ENCODE data around the gene IGSF22.
A peak's percentile ranks its signal among the peaks of the same experiment; 100 is the strongest.

The IGSF22 gene

GRCh38 chr11:18729426-18729825 is 3.4 kb upstream of the IGSF22 start:
- H3K27me3 ChIP-seq (ENCODE audit: control insufficient read depth in 3 of 3, insufficient read depth in 3 of 3, low read depth in 1 of 3, low read length in 3 of 3) = peaks cover 0 to 10% (median 0%) of the 10 kb centered on the region in 3 experiments
- no CpG with 5 or more reads among the region's 16 CpGs for WGBS, 2 donors (ENCODE audit: extremely low coverage in 2 of 2, insufficient read length in 2 of 2, insufficient replicate concordance in 1 of 2)
- H3K27ac ChIP-seq (replicated peaks; ENCODE audit: low read length) = no peak overlapping the region
- no peak overlapping the region for H2AK5ac ChIP-seq (ENCODE audit: low read depth, low read length)
- no peak overlapping the region for H2BK5ac ChIP-seq (ENCODE audit: low read length)
- no peak overlapping the region for H3K4me2 ChIP-seq (ENCODE audit: insufficient read depth, low read length, poor library complexity, severe bottlenecking)
- peak overlapping the region; percentile 53 for H3K4ac ChIP-seq (ENCODE audit: low read length)
- H2BK15ac ChIP-seq (ENCODE audit: low read length) = no peak overlapping the region
- no peak overlapping the region for H4K91ac ChIP-seq (ENCODE audit: low read depth, low read length, poor library complexity)
- DNase-seq (ENCODE audit: low spot score) = no peak
- peaks cover 0 to 8% of the 10 kb centered on the region in 2 donors for H3K4me1 ChIP-seq (ENCODE audit: control insufficient read depth in 2 of 2, insufficient read depth in 1 of 2, low read depth in 1 of 2, low read length in 2 of 2)
- H3K9ac ChIP-seq (ENCODE audit: low read depth, low read length, poor library complexity) = peak overlapping the region; percentile 9
- no peak overlapping the region for H3K14ac ChIP-seq (ENCODE audit: low read length)
- H3K36me3 ChIP-seq (replicated peaks in 1 of 2; ENCODE audit: control insufficient read depth in 2 of 2, insufficient read depth in 2 of 2, low read length in 2 of 2) = peaks cover 0 to 2% of the 10 kb centered on the region in 2 donors
- H2BK12ac ChIP-seq (ENCODE audit: low read length) = no peak overlapping the region
- H2AFZ ChIP-seq (ENCODE audit: low read length) = no peak overlapping the region
- H3K23ac ChIP-seq (ENCODE audit: low read depth, low read length, poor library complexity) = no peak overlapping the region
- no peak overlapping the region for H2BK120ac ChIP-seq (ENCODE audit: low read depth, low read length)
- no peak overlapping the region for H3K18ac ChIP-seq (ENCODE audit: low read length)
- no peaks in the 10 kb centered on the region for H3K79me1 ChIP-seq (ENCODE audit: low read depth, low read length)
- H4K8ac ChIP-seq (ENCODE audit: low read depth, low read length) = no peak overlapping the region
- no peaks in the 10 kb centered on the region for H3K9me3 ChIP-seq (replicated peaks in 1 of 2; ENCODE audit: control insufficient read depth in 2 of 2, insufficient read depth in 1 of 2, low read depth in 1 of 2, low read length in 2 of 2)
- H3K4me3 ChIP-seq (ENCODE audit: low read length in 2 of 2) = no peak overlapping the region

- no CpG with 5 or more reads among the region's 13 CpGs for WGBS, 2 donors (ENCODE audit: extremely low coverage in 2 of 2, insufficient read length in 2 of 2, insufficient replicate concordance in 1 of 2)
Measured at GRCh38 chr11:18728658-18729057, 2.7 kb upstream of the IGSF22 start.

GRCh38 chr11:18727479-18728236 is 1.7 kb upstream of the IGSF22 start:
- no CpG with 5 or more reads among the region's 10 CpGs for WGBS, 2 donors (ENCODE audit: extremely low coverage in 2 of 2, insufficient read length in 2 of 2, insufficient replicate concordance in 1 of 2)
- H2BK5ac ChIP-seq (ENCODE audit: low read length) = no peak overlapping the region
- peak overlapping the region; percentile 19 for H2AFZ ChIP-seq (ENCODE audit: low read length)
- H2BK12ac ChIP-seq (ENCODE audit: low read length) = no peak overlapping the region
- no peak overlapping the region for H3K27ac ChIP-seq (replicated peaks; ENCODE audit: low read length)
- H2AK5ac ChIP-seq (ENCODE audit: low read depth, low read length) = peak overlapping the region; percentile 33
- DNase-seq (ENCODE audit: low spot score) = peak; percentile 50
- no peak overlapping the region for H3K4me3 ChIP-seq (ENCODE audit: low read length in 2 of 2)
- peaks cover 0 to 11% of the 10 kb centered on the region in 2 donors for H3K4me1 ChIP-seq (ENCODE audit: control insufficient read depth in 2 of 2, insufficient read depth in 1 of 2, low read depth in 1 of 2, low read length in 2 of 2)
- H3K9me3 ChIP-seq (replicated peaks in 1 of 2; ENCODE audit: control insufficient read depth in 2 of 2, insufficient read depth in 1 of 2, low read depth in 1 of 2, low read length in 2 of 2) = no peaks in the 10 kb centered on the region
- no peak overlapping the region for H2BK15ac ChIP-seq (ENCODE audit: low read length)
- H3K14ac ChIP-seq (ENCODE audit: low read length) = no peak overlapping the region
- peaks cover 0 to 26% (median 0%) of the 10 kb centered on the region in 3 experiments for H3K27me3 ChIP-seq (ENCODE audit: control insufficient read depth in 3 of 3, insufficient read depth in 3 of 3, low read depth in 1 of 3, low read length in 3 of 3)
- no peak overlapping the region for H4K91ac ChIP-seq (ENCODE audit: low read depth, low read length, poor library complexity)
- no peak overlapping the region for H3K9ac ChIP-seq (ENCODE audit: low read depth, low read length, poor library complexity)
- no peak overlapping the region for H2BK120ac ChIP-seq (ENCODE audit: low read depth, low read length)
- no peak overlapping the region for H4K8ac ChIP-seq (ENCODE audit: low read depth, low read length)
- H3K18ac ChIP-seq (ENCODE audit: low read length) = no peak overlapping the region
- no peaks in the 10 kb centered on the region for H3K79me1 ChIP-seq (ENCODE audit: low read depth, low read length)
- no peak overlapping the region for H3K4me2 ChIP-seq (ENCODE audit: insufficient read depth, low read length, poor library complexity, severe bottlenecking)
- H3K23ac ChIP-seq (ENCODE audit: low read depth, low read length, poor library complexity) = no peak overlapping the region
- H3K4ac ChIP-seq (ENCODE audit: low read length) = no peak overlapping the region
- peaks cover 0 to 2% of the 10 kb centered on the region in 2 donors for H3K36me3 ChIP-seq (replicated peaks in 1 of 2; ENCODE audit: control insufficient read depth in 2 of 2, insufficient read depth in 2 of 2, low read length in 2 of 2)

More at GRCh38 chr11:18728658-18729057, 2.7 kb upstream of the IGSF22 start:
- Histone ChIP-seq H3K9ac (ENCODE audit: low read depth, low read length, poor library complexity) (peak overlapping the region; percentile 7), H3K27me3 (ENCODE audit: control insufficient read depth in 3 of 3, insufficient read depth in 3 of 3, low read depth in 1 of 3, low read length in 3 of 3) (peaks cover 0 to 17% (median 0%) of the 10 kb centered on the region in 3 experiments), H3K4ac (ENCODE audit: low read length) (no peak overlapping the region), H3K27ac (replicated peaks; ENCODE audit: low read length) (no peak overlapping the region), H2BK12ac (ENCODE audit: low read length) (no peak overlapping the region), H3K14ac (ENCODE audit: low read length) (no peak overlapping the region), H4K8ac (ENCODE audit: low read depth, low read length) (no peak overlapping the region), H3K18ac (ENCODE audit: low read length) (no peak overlapping the region), H3K79me1 (ENCODE audit: low read depth, low read length) (no peaks in the 10 kb centered on the region), H3K23ac (ENCODE audit: low read depth, low read length, poor library complexity) (no peak overlapping the region), H4K91ac (ENCODE audit: low read depth, low read length, poor library complexity) (no peak overlapping the region), H3K9me3 (replicated peaks in 1 of 2; ENCODE audit: control insufficient read depth in 2 of 2, insufficient read depth in 1 of 2, low read depth in 1 of 2, low read length in 2 of 2) (no peaks in the 10 kb centered on the region), H2BK120ac (ENCODE audit: low read depth, low read length) (no peak overlapping the region), H3K36me3 (replicated peaks in 1 of 2; ENCODE audit: control insufficient read depth in 2 of 2, insufficient read depth in 2 of 2, low read length in 2 of 2) (peaks cover 0 to 2% of the 10 kb centered on the region in 2 donors), H3K4me1 (ENCODE audit: control insufficient read depth in 2 of 2, insufficient read depth in 1 of 2, low read depth in 1 of 2, low read length in 2 of 2) (peaks cover 0 to 11% of the 10 kb centered on the region in 2 donors), H3K4me2 (ENCODE audit: insufficient read depth, low read length, poor library complexity, severe bottlenecking) (no peak overlapping the region), H3K4me3 (ENCODE audit: low read length in 2 of 2) (no peak overlapping the region), H2AFZ (ENCODE audit: low read length) (no peak overlapping the region), H2AK5ac (ENCODE audit: low read depth, low read length) (peak overlapping the region; percentile 60), H2BK15ac (ENCODE audit: low read length) (no peak overlapping the region), H2BK5ac (ENCODE audit: low read length) (no peak overlapping the region)
- no peak for DNase-seq (ENCODE audit: low spot score)

- Histone ChIP-seq H3K36me3 (replicated peaks in 1 of 2; ENCODE audit: control insufficient read depth in 2 of 2, insufficient read depth in 2 of 2, low read length in 2 of 2) (no peaks in the 10 kb centered on the region), H3K23ac (ENCODE audit: low read depth, low read length, poor library complexity) (no peak overlapping the region), H3K4me1 (ENCODE audit: control insufficient read depth in 2 of 2, insufficient read depth in 1 of 2, low read depth in 1 of 2, low read length in 2 of 2) (peaks cover 4 to 14% of the 10 kb centered on the region in 2 donors), H3K9me3 (replicated peaks in 1 of 2; ENCODE audit: control insufficient read depth in 2 of 2, insufficient read depth in 1 of 2, low read depth in 1 of 2, low read length in 2 of 2) (no peaks in the 10 kb centered on the region), H3K27ac (replicated peaks; ENCODE audit: low read length) (no peak overlapping the region), H3K79me1 (ENCODE audit: low read depth, low read length) (no peaks in the 10 kb centered on the region), H3K4me2 (ENCODE audit: insufficient read depth, low read length, poor library complexity, severe bottlenecking) (no peak overlapping the region), H3K27me3 (ENCODE audit: control insufficient read depth in 3 of 3, insufficient read depth in 3 of 3, low read depth in 1 of 3, low read length in 3 of 3) (peaks cover 0 to 50% (median 0%) of the 10 kb centered on the region in 3 experiments), H2BK5ac (ENCODE audit: low read length) (no peak overlapping the region), H3K18ac (ENCODE audit: low read length) (no peak overlapping the region), H3K14ac (ENCODE audit: low read length) (no peak overlapping the region), H2AFZ (ENCODE audit: low read length) (no peak overlapping the region), H2BK15ac (ENCODE audit: low read length) (no peak overlapping the region), H3K9ac (ENCODE audit: low read depth, low read length, poor library complexity) (no peak overlapping the region), H4K91ac (ENCODE audit: low read depth, low read length, poor library complexity) (no peak overlapping the region), H2BK120ac (ENCODE audit: low read depth, low read length) (no peak overlapping the region), H4K8ac (ENCODE audit: low read depth, low read length) (no peak overlapping the region), H2BK12ac (ENCODE audit: low read length) (no peak overlapping the region), H3K4ac (ENCODE audit: low read length) (no peak overlapping the region), H2AK5ac (ENCODE audit: low read depth, low read length) (no peak overlapping the region), H3K4me3 (ENCODE audit: low read length in 2 of 2) (no peak overlapping the region)
- no CpG with 5 or more reads among the region's 7 CpGs for WGBS, 2 donors (ENCODE audit: extremely low coverage in 2 of 2, insufficient read length in 2 of 2, insufficient replicate concordance in 1 of 2)
- no peak for DNase-seq (ENCODE audit: low spot score)
Measured at GRCh38 chr11:18723991-18724390, 2.0 kb downstream of the IGSF22 start.

All from neuronal stem cell (in vitro differentiated cells).